ENCODE measurements around the gene DNAAF6. TPM values are rescaled to one million over a fixed set of nuclear protein-coding genes. Genes with fewer than 3 reads are reported as not detected.

DNAAF6 gene
- total RNA-seq, 1 donor from 2014 or later, result 2.0 TPM

GRCh38 chrX:107228486-107228819 lies 22.0 kb downstream of the DNAAF6 start:
- no peaks in the 10 kb centered on the region for H3K36me3 ChIP-seq
- H3K4me3 ChIP-seq, result no peak overlapping the region
- no peak for DNase-seq
- intact Hi-C loops (cut with DNase I), result no loop called here
- TF ChIP-seq CTCF (IDR thresholded peaks at IDR 0.05), result no peak
- no peaks in the 10 kb centered on the region for H3K27me3 ChIP-seq (ENCODE audit: low read depth)
- H3K9me3 ChIP-seq, result no peaks in the 10 kb centered on the region
- no peak overlapping the region for H3K27ac ChIP-seq
- no peak for ATAC-seq
- H3K4me1 ChIP-seq, result no peaks in the 10 kb centered on the region

- no peak overlapping the region for H3K27ac ChIP-seq
- no peak for DNase-seq
- no peaks in the 10 kb centered on the region for H3K36me3 ChIP-seq
- H3K4me1 ChIP-seq, result no peaks in the 10 kb centered on the region
- intact Hi-C loops (cut with DNase I), result no loop called here
- no peak overlapping the region for H3K4me3 ChIP-seq
- no peaks in the 10 kb centered on the region for H3K9me3 ChIP-seq
- no peak for TF ChIP-seq CTCF (IDR thresholded peaks at IDR 0.05)
- no peaks in the 10 kb centered on the region for H3K27me3 ChIP-seq (ENCODE audit: low read depth)
- no peak for ATAC-seq
Observed at GRCh38 chrX:107272431-107272921, 66.1 kb downstream of the DNAAF6 start.

GRCh38 chrX:107273795-107274194 lies 67.4 kb downstream of the DNAAF6 start:
- DNase-seq (no peak), ATAC-seq (no peak)
- no peaks in the 10 kb centered on the region for H3K4me1 ChIP-seq
- no peak overlapping the region for H3K4me3 ChIP-seq
- H3K27ac ChIP-seq, result no peak overlapping the region
- H3K27me3 ChIP-seq (ENCODE audit: low read depth), result no peaks in the 10 kb centered on the region
- intact Hi-C loops (cut with DNase I), result no loop called here
- H3K36me3 ChIP-seq, result no peaks in the 10 kb centered on the region
- TF ChIP-seq CTCF (IDR thresholded peaks at IDR 0.05), result no peak
- H3K9me3 ChIP-seq, result no peaks in the 10 kb centered on the region

GRCh38 chrX:107288676-107289075 lies 82.3 kb downstream of the DNAAF6 start:
- H3K27ac ChIP-seq, result no peak overlapping the region
- no peak for ATAC-seq
- intact Hi-C loops (cut with DNase I), result no loop called here

GRCh38 chrX:107290019-107290418 lies 83.6 kb downstream of the DNAAF6 start:
- DNase-seq (no peak), ATAC-seq (no peak)
- Histone ChIP-seq H3K27ac (no peak overlapping the region), H3K4me3 (no peak overlapping the region), H3K4me1 (no peaks in the 10 kb centered on the region), H3K27me3 (ENCODE audit: low read depth) (no peaks in the 10 kb centered on the region), H3K9me3 (no peaks in the 10 kb centered on the region), H3K36me3 (no peaks in the 10 kb centered on the region)
- TF ChIP-seq CTCF (IDR thresholded peaks at IDR 0.05), result no peak
- intact Hi-C loops (cut with DNase I), result no loop called here

More at GRCh38 chrX:107288676-107289075, 82.3 kb downstream of the DNAAF6 start:
- TF ChIP-seq CTCF (IDR thresholded peaks at IDR 0.05), result no peak
- Histone ChIP-seq H3K27me3 (ENCODE audit: low read depth) (no peaks in the 10 kb centered on the region), H3K4me3 (no peak overlapping the region), H3K9me3 (no peaks in the 10 kb centered on the region), H3K4me1 (no peaks in the 10 kb centered on the region), H3K36me3 (no peaks in the 10 kb centered on the region)
- no peak for DNase-seq

- intact Hi-C loops (cut with DNase I), result no loop called here
- DNase-seq, result no peak
- no peak for TF ChIP-seq CTCF (IDR thresholded peaks at IDR 0.05)
- no peak overlapping the region for H3K27ac ChIP-seq
- no peak overlapping the region for H3K4me3 ChIP-seq
- no peak for ATAC-seq
- H3K36me3 ChIP-seq, result no peaks in the 10 kb centered on the region
- no peaks in the 10 kb centered on the region for H3K27me3 ChIP-seq (ENCODE audit: low read depth)
- H3K9me3 ChIP-seq, result no peaks in the 10 kb centered on the region
- H3K4me1 ChIP-seq, result no peaks in the 10 kb centered on the region
Observed at GRCh38 chrX:107293056-107293455, 86.6 kb downstream of the DNAAF6 start.
